ENCODE results near the gene RPS25. TPM values are rescaled to one million over a fixed set of nuclear protein-coding genes. Genes with fewer than 3 reads are reported as not detected.
A peak's percentile ranks its signal among the peaks of the same experiment; 100 is the strongest.

Gene RPS25
- total RNA-seq, 1 experiment from 2014 or later: 1,450 TPM

- H3K79me2 ChIP-seq (ENCODE audit: insufficient read depth, low read length): no peaks in the 10 kb centered on the region; the same call in 1 of the 2 replicates
- no peak overlapping the region for H3K4me3 Mint-ChIP-seq
- H3K27ac ChIP-seq (ENCODE audit: insufficient read length, low read depth, low read length): no peak overlapping the region
Observed at GRCh38 chr11:119000906-119001305, 17.2 kb downstream of the RPS25 start.

More at GRCh38 chr11:119000906-119001305, 17.2 kb downstream of the RPS25 start:
- no peak overlapping the region for H3K9ac ChIP-seq (ENCODE audit: extremely low read depth, insufficient read length, low read length)
- no peak overlapping the region for H3K56ac ChIP-seq (ENCODE audit: insufficient read length, low read depth, low read length)
- H4K91ac ChIP-seq (ENCODE audit: insufficient read length, low read depth, low read length): no peak overlapping the region
- no peaks in the 10 kb centered on the region for H3K9me3 ChIP-seq (ENCODE audit: control insufficient read depth, low read depth, low read length)
- no peak overlapping the region for H2BK20ac ChIP-seq (ENCODE audit: low read depth, low read length, poor library complexity, severe bottlenecking)
- no peak overlapping the region for H3K23ac ChIP-seq (ENCODE audit: insufficient read length, low read depth, low read length)
- Mint-ChIP-seq H3K27ac (peak overlapping the region in 2 of 3 experiments; percentile 44 to 51; a peak in 1 of 7 replicates), H3K9me3 (no peaks in the 10 kb centered on the region), H3K36me3 (ENCODE audit: insufficient read depth in 1 of 3, low read depth in 3 of 3) (peaks cover 28 to 73% (median 55%) of the 10 kb centered on the region in 3 experiments), H3K27me3 (ENCODE audit: low read depth) (no peaks in the 10 kb centered on the region), H3K4me1 (peaks cover 17 to 18% of the 10 kb centered on the region in 2 experiments)
- no peak overlapping the region for H3K14ac ChIP-seq (ENCODE audit: insufficient read depth, low read length)
- no peak overlapping the region for H2AFZ ChIP-seq (ENCODE audit: low read length)
- H4K8ac ChIP-seq (replicated peaks; ENCODE audit: insufficient read length, low read depth, low read length): no peak overlapping the region
- H2BK5ac ChIP-seq (ENCODE audit: insufficient read length, low read length): no peak overlapping the region
- no peak overlapping the region for H3K18ac ChIP-seq (ENCODE audit: insufficient read length, low read depth, low read length)
- H3K4me2 ChIP-seq (ENCODE audit: insufficient read depth, insufficient read length, low read length): no peak overlapping the region
- no peak overlapping the region for H2BK15ac ChIP-seq (ENCODE audit: low read depth, low read length)
- peaks cover 11% of the 10 kb centered on the region for H3K23me2 ChIP-seq (ENCODE audit: insufficient read length, low read depth, low read length, poor library complexity, severe bottlenecking)
- no peaks in the 10 kb centered on the region for H3K4me1 ChIP-seq (ENCODE audit: insufficient read depth, low read length)
- no peaks in the 10 kb centered on the region for H4K20me1 ChIP-seq (ENCODE audit: control insufficient read depth, insufficient read depth, insufficient read length)
- H2BK120ac ChIP-seq (ENCODE audit: low read depth, low read length, poor library complexity, severe bottlenecking): no peak overlapping the region
- DNase-seq: no peak
- H3T11ph ChIP-seq (ENCODE audit: low read length): no peak overlapping the region
- H4K5ac ChIP-seq (ENCODE audit: insufficient read length, low read depth, low read length): no peak overlapping the region
- no peaks in the 10 kb centered on the region for H3K27me3 ChIP-seq (ENCODE audit: insufficient read depth, low read length)
- no peak overlapping the region for H2BK12ac ChIP-seq (ENCODE audit: insufficient read length, low read depth, low read length)
- no peaks in the 10 kb centered on the region for H3K79me1 ChIP-seq (ENCODE audit: insufficient read depth, low read depth, low read length, poor library complexity, severe bottlenecking)
- no CpG with 5 or more reads among the region's 1 CpG for WGBS (ENCODE audit: extremely low coverage, insufficient read length, low lambda C conversion rate)
- no peak overlapping the region for H3K4ac ChIP-seq (ENCODE audit: low read depth, low read length)
- no peak overlapping the region for H2AK5ac ChIP-seq (ENCODE audit: insufficient read length, low read length)
- TF ChIP-seq CTCF (conservative IDR thresholded peaks at IDR 0.05): no peak
